Pulmonary artery endothelial cell (primary cell): ENCODE data around the gene UNC13A. TPM values are rescaled to one million over a fixed set of nuclear protein-coding genes. Genes with fewer than 3 reads are reported as not detected.

Experiments
- DNase-seq: peaks from one replicate; pipeline ENCODE4 v3.0.0-alpha.2; 2011; ENCODE audit warnings: low read depth, low spot score
- total RNA-seq: library from RNA; depleted of rRNA; stranded (reverse); fragments of >200 nt; gene quantifications from 2 replicates; pipeline ENCODE4 v1.2.3, GENCODE V29; 2014

The UNC13A gene
- total RNA-seq, 1 donor from 2014 or later: under 0.01 TPM

- no peak for DNase-seq
Observed at GRCh38 chr19:17669419-17669818, 18.7 kb downstream of the UNC13A start.

DNA sequence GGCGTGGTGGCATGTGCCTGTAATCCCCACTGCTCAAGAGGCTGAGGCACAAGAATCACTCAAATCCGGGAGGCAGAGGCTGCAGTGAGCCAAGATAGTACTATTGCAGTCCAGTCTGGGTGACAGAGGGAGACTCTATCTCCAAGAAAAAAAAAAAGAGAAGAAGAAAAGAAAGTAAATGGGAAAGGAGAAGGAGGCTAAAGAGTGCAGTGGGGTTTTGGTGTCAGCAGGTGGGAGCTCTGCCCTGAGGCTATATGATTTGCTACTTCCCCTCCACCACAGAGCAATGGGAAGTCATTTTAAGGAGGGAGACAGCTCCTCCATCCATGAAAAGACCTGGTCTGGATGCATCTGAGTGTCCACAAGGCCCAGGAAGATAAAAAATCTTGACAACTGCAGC lies 23.1 kb downstream of the UNC13A start:
- DNase-seq: no peak

GRCh38 chr19:17659996-17660395 lies 28.2 kb downstream of the UNC13A start:
- DNase-seq: no peak

DNA sequence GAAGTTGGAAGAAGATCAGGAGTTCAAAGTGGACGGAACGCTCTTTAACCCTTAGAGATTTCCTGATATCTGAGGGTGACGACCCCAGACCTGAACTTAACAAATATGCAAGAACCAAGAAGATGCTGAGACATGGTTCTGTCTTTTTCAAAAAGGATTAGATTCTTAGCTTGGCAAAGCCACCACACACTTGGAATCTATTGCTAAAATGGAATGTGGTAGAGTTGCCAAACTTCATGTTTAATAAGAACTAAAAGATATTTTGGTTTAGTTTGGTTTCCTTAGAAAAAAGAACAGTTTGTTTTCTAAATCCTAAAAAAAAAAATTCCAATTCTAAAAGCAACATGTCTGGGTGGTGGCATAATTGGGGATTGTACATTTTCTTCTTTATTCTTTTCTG lies 29.5 kb downstream of the UNC13A start:
- no peak for DNase-seq

GRCh38 chr19:17658240-17658639 lies 29.9 kb downstream of the UNC13A start:
- DNase-seq: no peak

- no peak for DNase-seq
Observed at GRCh38 chr19:17656970-17657369, 31.2 kb downstream of the UNC13A start.

DNA sequence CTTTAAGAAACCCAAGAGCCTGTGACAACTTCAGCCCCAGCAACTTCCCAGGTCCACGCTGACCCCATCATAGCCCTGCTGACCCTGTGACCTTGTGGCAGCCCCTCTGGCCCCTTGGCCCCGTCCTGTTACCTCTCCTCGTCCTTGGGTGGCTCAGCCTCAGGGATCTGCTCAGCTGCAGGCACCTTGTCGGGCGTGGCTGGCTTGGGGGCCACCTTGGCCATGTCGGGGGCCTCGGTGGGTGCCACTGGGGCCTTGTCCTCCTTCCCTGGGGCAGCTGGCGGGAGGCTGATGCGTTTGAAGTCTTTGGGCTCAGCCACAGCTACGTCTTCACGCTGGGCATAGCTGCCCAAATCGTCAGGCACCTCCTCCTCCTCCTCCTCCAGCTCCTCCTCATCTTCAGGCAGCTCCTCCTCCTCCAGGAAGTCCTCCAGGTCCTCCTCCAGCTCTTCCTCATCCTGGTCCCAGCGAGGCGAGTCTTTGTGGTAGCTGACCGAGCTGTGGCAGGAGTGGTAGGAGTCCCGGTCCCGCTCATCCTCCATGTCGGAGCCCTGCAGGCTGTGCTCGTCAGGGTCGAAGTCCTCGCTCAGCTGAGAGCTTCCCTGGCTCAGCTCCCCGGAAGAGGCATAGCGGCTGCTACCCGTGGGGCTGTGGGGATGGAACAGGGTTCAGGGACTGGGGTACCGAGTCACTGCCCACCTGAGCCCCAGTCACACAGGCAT lies 32.2 kb downstream of the UNC13A start:
- no peak for DNase-seq

GRCh38 chr19:17654993-17655392 lies 33.2 kb downstream of the UNC13A start:
- DNase-seq: no peak

GRCh38 chr19:17652627-17653026 lies 35.5 kb downstream of the UNC13A start:
- no peak for DNase-seq

- DNase-seq: no peak
Observed at GRCh38 chr19:17648786-17649185, 39.4 kb downstream of the UNC13A start.

DNA sequence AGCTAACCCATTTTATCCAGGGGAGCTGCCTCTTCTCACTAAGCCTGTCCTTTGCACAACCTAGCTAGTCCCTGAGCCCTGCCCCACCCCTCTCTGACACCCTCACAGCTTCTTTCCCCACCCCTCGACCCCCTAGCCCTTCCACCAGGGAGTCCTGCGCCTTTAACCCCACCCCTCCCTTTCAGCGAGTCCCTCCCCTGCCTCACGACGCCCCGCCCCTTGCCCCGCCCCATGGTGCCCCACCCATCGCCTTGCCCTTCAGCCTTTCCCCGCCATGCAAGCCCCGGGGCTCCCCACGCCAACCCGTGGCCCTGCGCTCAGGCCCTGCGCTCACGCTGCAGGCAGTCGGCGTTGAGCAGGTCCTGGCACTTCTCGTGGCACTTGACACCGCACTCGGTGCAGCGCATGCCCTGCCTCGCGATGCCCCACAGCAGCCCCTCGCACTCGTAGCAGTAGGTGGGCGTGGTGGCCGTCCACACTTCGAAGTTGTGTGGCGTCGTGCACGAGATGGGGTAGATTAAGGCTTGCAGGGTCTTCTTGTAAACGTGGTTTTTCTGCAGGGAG lies 40.0 kb downstream of the UNC13A start:
- DNase-seq: no peak

DNA sequence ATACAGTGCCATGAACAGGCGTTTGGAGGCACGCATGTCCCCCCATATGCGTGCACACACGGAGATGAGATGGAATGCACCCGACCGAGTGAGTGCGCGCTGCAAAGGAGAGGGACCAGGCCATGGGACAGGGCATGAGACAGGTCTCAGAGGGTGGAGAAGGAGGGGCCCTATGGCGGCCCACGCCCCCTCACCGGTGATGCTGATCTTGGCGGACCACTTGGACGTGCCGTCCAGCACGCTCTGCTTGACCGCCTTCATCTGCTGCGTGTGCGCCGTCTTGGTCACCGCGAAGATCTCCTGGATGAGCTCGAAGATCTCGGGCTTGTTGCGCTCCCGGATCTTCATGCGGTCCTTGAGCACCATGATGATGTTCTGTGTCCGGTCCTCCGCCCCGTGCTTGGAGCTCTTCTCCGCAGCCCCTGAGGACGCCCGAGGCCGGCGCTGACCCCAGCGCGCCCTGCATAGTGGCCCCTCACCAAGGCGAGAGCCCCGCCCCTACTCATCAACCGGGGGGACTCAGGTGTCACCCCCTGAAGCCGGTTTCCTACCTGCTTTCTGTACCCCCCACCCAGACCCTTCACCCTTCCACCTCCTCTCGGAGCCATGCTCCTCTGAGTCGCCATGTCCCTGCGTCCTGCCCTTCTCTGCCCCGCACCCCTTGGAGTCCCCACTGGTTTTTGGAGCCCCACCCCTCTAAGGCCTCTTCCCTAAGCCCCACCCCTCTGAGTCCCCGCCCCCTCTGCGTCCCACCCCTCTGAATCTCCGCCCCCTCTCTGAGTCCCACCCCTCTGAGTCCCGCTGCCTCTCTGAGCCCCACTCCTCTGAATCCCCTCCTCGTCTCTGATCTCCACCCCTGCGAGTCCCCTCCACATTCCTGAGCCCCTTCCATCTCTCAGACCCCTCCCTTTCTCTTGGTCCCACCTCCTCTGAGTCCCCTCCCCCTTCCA lies 40.8 kb downstream of the UNC13A start:
- no peak for DNase-seq

DNA sequence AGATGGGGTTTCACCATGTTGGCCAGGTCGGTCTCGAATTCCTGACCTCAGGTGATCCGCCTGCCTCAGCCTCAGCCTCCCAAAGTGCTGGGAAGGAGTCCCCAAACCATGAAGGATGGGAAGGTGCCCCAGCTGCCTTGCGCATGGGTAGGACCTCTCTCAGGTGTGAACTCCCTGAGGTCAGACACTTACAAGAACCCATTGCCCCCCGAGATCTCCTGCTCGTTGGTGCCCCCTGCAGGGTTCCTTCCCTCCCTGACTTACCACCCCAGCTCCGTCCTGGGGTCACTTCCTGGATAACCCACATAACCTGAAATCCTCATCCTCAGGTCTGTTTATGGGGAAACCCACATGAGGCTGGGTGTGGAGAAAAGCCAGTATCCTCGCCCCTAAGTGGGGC lies 41.7 kb downstream of the UNC13A start:
- no peak for DNase-seq

DNA sequence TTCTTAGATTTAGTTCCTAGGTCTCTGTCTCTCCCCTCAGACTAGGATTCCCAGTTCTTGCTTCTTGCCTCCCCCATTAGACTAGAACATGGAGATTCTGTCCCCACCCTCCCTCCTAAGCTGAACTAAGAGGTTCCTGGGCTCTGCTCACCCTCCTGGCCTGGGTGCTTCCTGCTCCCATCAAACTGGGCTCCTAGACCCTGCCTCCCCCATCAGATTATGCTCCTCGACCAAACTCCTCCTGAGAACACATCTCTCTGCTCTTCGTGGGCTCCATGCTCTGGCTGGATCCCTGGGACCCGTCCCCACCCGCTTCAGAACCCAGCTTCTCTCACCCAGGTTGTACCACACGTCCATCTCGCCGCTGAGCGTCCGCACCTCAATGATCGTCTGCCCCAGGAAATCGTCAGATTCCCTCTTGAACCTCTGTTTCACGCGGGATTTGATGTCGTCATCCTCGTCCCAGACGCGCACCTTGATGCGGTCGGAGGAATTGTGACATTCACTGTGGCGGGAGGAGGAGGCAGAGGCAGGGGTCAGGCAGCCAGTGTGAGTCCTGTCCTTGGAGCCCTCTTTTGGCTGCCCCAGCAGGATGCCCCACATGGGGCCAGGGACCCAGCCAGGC lies 42.7 kb downstream of the UNC13A start:
- DNase-seq: no peak

- no peak for DNase-seq
Observed at GRCh38 chr19:17642656-17643055, 45.5 kb downstream of the UNC13A start.

GRCh38 chr19:17641846-17642245 lies 46.3 kb downstream of the UNC13A start:
- DNase-seq: no peak

- DNase-seq: no peak
Observed at GRCh38 chr19:17641181-17641580, 47.0 kb downstream of the UNC13A start.

DNA sequence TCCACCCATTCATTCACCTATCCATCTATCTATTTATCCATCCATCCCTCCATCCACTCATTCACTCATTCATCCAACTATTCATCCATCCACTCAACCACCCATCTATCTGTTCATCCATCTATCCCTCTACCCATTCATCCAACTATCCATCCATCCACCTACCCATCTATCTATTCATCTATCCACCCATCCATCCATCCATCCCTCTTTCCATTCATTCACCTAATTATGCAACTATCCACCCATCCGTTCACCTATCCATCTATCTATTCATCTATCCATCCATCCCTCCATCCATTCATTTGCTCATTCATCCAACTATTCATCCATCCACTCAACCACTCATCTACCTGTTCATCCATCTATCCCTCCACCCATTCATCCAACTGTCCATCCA lies 54.5 kb downstream of the UNC13A start:
- DNase-seq: no peak

- DNase-seq: no peak
Observed at GRCh38 chr19:17632577-17632976, 55.6 kb downstream of the UNC13A start.

DNA sequence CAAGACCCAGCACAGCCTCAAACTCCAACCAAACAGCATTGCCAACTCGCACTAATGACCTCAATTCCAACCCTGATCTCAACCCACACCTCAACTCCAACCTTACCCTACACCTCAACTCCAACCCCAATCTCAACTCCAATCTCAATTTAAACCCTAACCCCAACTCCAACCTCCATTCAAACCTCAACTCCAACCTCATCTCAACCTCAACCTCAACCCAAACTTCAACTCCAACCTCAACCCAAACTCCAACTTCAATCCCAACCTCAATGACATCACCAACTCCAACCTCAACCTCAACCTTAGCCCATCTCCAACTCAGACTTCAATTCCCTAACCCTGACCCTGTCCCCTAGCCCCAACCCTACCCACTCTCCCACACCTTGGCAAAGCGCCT lies 58.4 kb downstream of the UNC13A start:
- DNase-seq: no peak

- DNase-seq: no peak
Observed at GRCh38 chr19:17627921-17628320, 60.2 kb downstream of the UNC13A start.

GRCh38 chr19:17627161-17627560 lies 61.0 kb downstream of the UNC13A start:
- DNase-seq: no peak
